HFF-Myc (cell line): ENCODE results near the gene SPTBN2.

ENCODE experiments used
- DNase-seq: peaks from one replicate; pipeline ENCODE4 v3.0.0-alpha.2; 2011; ENCODE audit warnings: low read depth; ENCODE audit errors: extremely low read depth
- H3K4me3 ChIP-seq: replicated peaks from 2 replicates; pipeline ENCODE4 v1.5.1; 2011; ENCODE audit warnings: low read depth, mild to moderate bottlenecking, control low read depth, low read length
- TF ChIP-seq, protein P1 (sequence below): IDR thresholded peaks from 2 replicates; pipeline ENCODE4 v1.5.1; 2012; ENCODE audit warnings: mild to moderate bottlenecking, low read depth, low read length, control low read depth; ENCODE audit errors: missing control alignments

Gene SPTBN2

DNA sequence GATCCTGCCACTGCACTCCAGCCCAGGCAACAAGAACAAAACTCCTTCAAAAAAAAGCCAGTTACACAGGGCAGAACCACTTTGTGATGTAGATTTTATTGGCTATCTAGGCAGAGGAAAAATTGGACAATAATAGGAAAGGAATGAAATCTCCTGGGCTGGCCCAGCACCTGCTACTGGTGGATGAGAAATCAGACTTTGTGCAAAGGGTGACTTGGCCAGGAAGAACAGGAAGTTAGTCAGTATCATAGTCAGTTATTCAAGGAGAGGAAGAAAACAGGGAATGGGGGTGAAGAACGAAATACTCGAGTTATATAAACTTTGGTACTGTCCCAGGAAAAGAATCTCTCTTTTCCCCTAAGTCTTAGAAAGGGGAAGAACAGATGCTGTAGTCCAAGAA lies 11.0 kb upstream of the SPTBN2 start:
- DNase-seq: no peak
- no peak overlapping the region for H3K4me3 ChIP-seq
- TF ChIP-seq, protein P1, sequence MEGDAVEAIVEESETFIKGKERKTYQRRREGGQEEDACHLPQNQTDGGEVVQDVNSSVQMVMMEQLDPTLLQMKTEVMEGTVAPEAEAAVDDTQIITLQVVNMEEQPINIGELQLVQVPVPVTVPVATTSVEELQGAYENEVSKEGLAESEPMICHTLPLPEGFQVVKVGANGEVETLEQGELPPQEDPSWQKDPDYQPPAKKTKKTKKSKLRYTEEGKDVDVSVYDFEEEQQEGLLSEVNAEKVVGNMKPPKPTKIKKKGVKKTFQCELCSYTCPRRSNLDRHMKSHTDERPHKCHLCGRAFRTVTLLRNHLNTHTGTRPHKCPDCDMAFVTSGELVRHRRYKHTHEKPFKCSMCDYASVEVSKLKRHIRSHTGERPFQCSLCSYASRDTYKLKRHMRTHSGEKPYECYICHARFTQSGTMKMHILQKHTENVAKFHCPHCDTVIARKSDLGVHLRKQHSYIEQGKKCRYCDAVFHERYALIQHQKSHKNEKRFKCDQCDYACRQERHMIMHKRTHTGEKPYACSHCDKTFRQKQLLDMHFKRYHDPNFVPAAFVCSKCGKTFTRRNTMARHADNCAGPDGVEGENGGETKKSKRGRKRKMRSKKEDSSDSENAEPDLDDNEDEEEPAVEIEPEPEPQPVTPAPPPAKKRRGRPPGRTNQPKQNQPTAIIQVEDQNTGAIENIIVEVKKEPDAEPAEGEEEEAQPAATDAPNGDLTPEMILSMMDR: no peak

DNA sequence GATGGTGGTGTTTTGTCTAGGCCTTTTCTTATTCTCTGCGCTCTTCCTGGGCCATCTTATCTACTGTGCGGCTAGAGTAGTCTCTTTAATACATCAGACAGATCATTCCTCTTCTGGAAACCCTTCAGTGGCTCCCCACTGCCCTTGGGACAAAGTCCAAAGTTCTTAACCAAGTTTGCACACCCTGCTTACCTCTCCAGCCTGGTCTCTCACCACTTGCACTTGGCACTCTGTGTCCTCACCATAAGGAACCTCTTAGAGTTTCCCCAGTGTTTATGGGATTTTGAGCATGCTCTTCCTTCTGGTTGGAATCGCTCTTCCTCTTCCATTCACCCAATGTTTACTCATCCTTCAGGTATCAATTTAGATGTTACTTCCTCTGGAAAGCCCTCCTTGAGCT lies 5.2 kb upstream of the SPTBN2 start:
- no peak overlapping the region for H3K4me3 ChIP-seq
- no peak for DNase-seq
- TF ChIP-seq, protein P1: no peak

DNA sequence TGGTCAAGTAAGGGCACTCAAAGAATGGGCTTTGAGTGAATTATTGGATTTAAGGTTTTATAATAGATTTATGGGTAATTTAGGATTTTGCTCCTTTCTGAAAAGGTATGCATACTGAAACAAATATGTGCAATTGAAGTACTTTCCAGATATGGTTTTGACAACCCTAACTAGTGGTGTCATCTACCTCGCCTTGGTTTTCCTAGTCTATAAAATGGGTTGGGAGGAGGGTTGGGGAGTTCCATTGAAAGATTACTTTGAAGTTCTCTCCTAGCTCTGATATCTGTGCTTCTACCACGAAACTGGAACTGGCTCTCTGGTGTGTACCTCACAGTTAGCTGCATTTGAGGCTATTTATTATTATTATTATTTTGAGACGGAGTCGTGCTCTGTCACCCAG lies 431 bp upstream of the SPTBN2 start:
- no peak for DNase-seq
- H3K4me3 ChIP-seq: no peak overlapping the region
- TF ChIP-seq, protein P1: no peak

DNA sequence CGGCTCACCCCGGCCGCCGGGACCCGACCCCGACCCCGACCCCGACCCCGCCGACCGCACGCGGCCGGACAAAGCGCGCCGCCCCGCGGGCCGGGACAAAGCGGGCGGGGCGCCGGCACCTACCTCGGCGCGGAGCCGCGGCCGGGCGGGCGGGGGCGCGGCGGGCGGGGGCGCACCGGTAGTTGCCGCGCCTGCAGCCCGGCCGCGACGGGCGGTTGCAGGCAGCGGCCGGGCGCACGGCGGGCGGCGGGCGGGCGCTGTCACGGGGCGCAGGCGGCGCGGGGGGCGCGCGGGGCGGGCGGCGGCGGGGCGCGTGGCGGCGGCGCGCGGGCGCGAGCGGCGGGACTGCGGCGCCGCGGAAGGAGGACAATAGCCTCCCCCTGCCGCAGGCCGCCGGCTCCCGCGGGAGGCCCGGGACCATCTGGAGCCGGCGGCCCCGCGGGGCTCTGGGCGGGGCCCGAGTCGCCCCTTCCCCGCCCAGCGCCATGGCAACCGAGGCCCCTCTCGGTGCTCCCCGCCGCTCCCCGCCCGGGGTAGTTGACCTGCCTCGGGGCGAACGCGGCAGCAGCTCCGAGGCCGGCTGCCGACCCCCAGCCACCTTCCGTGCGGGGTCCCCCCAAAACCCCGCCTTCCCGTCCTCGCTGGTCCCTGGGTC lies 851 bp downstream of the SPTBN2 start:
- H3K4me3 ChIP-seq: peak overlapping the region; percentile 55
- TF ChIP-seq, protein P1: no peak
- no peak for DNase-seq

DNA sequence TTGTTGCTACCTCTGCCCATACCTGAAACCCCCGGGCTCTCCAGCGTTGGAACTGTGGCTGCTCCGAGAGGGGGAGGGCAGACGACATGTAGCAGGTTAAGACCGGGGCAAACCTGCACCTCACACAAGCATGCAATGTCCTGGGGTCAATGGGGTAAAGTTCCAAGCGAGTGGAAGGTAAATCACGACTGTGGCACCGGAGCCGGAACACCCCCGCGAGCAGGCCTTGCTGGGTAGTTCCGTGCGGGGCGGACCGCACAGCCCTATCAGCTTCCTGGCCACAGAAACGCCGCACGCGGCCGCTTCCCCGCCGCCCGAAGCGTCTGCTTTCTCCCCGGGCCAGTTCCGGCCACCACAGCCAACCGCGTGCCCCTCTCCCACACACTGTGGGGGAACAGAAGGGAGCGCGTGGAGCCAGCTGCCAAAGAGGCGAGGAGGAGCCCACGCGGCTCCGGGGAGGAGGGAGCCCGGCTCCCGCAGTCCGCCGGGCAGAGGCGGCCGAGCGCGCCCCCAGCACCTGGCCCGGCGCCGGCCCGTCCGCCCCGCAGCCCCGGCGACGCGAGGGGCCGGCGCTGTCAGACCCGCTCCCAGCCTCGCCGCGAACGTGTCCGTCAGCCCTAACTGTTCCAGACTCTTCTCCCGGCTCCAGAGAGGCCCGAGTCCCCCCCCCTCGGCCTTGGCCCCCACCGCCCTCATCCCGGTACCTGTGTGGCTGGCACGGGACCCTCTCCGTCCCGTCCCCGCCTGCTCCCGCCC lies 1.6 kb downstream of the SPTBN2 start:
- peak overlapping the region; percentile 55 for H3K4me3 ChIP-seq
- no peak for DNase-seq
- TF ChIP-seq, protein P1: no peak

DNA sequence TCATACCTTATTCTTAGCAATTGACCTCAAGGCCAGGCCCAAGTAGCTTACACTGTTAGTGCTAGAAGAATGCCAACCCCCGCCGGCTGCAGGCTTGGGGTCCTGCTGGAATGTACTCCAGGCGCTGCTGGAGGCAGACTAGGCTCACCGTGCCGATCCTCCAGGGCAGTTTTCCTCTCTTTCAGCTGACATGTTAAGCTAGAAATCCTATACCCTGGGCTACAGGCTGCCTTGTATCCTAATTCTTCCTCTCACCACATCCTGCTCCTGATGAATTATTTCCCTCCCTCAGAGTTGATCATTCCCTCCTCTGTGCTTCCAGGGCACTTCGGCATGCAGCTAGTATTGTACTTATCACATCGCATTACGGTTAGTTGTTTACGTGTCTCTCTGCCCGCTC lies 3.4 kb downstream of the SPTBN2 start:
- DNase-seq: no peak

More for the DNA sequence above, 3.4 kb downstream of the SPTBN2 start:
- TF ChIP-seq, protein P1: no peak
- H3K4me3 ChIP-seq: no peak overlapping the region
